CD4-positive, alpha-beta T cell treated with Interleukin-4 for 4 hours (primary cell): ENCODE measurements around the gene TAS1R1.
"Not testable (repeated sequence)": the region's sequence is repeated elsewhere in the genome, so short reads cannot be mapped to it uniquely, and the experiment has no call there.

ENCODE experiments used
- DNase-seq: peaks from one replicate; pipeline ENCODE4 v3.0.0-alpha.2; 2020

TAS1R1 gene

GRCh38 chr1:6592441-6592840 is 37.3 kb downstream of the TAS1R1 start:
- DNase-seq = no peak

- DNase-seq = no peak
These were observed 37.9 kb downstream of the TAS1R1 start for GRCh38 chr1:6592865-6593593.

- no peak for DNase-seq
These were observed 38.7 kb downstream of the TAS1R1 start for GRCh38 chr1:6593810-6594209.

GRCh38 chr1:6594977-6595740 is 40.1 kb downstream of the TAS1R1 start:
- DNase-seq = no peak

GRCh38 chr1:6596351-6596750 is 41.2 kb downstream of the TAS1R1 start:
- no peak for DNase-seq

- DNase-seq = no peak
These were observed 42.0 kb downstream of the TAS1R1 start for GRCh38 chr1:6596886-6597776.

GRCh38 chr1:6597777-6598131 is 42.6 kb downstream of the TAS1R1 start:
- DNase-seq = no peak

GRCh38 chr1:6599141-6599975 is 44.3 kb downstream of the TAS1R1 start:
- peak; percentile 63 for DNase-seq

- not testable (repeated sequence) for DNase-seq
These were observed 44.9 kb downstream of the TAS1R1 start for GRCh38 chr1:6599991-6600390.

GRCh38 chr1:6600410-6601048 is 45.4 kb downstream of the TAS1R1 start:
- DNase-seq = no peak

- DNase-seq = peak; percentile 93
These were observed 46.2 kb downstream of the TAS1R1 start for GRCh38 chr1:6601049-6601922.

GRCh38 chr1:6601923-6602668 is 47.0 kb downstream of the TAS1R1 start:
- DNase-seq = no peak

- DNase-seq = peak; percentile 91
These were observed 47.6 kb downstream of the TAS1R1 start, which contains the start of gene KLHL21 for GRCh38 chr1:6602669-6603237. Gene KLHL21, minus strand, starts transcription at chr1:6602869. Its CDS starts 52 bp downstream, at chr1:6602817.

- DNase-seq = peak; percentile 58
These were observed 48.3 kb downstream of the TAS1R1 start for GRCh38 chr1:6603238-6603914.

- DNase-seq = no peak
These were observed 48.9 kb downstream of the TAS1R1 start for GRCh38 chr1:6603915-6604558.

- no peak for DNase-seq
These were observed 57.7 kb downstream of the TAS1R1 start for GRCh38 chr1:6612641-6613360.

- DNase-seq = peak; percentile 99
These were observed 58.4 kb downstream of the TAS1R1 start, which contains the start of gene PHF13 for GRCh38 chr1:6613361-6614018. Gene PHF13, plus strand, starts transcription at chr1:6613731. Its CDS starts 336 bp downstream, at chr1:6614067.
